SK-N-SH treated with all-trans-retinoic acid at 6 μM for 48 hours (cell line): ENCODE measurements around the gene ELF5.

Experiments used
- ATAC-seq: fragments of 200-7000 bp; cut with Tn5 transposase; 3 replicates; pipeline ENCODE4 v1.9.1; 2020; ENCODE audit warnings: mild to moderate bottlenecking, moderate library complexity
- ARNTL ChIP-seq: fragments of 450-650 bp; formaldehyde crosslinking; IDR thresholded peaks from 2 replicates; pipeline ENCODE4 v1.5.0; 2020; ENCODE audit warnings: low read depth, mild to moderate bottlenecking, moderate library complexity, borderline replicate concordance
- BACH2 ChIP-seq: fragments of 250-450 bp; sonication (Bioruptor Pico); IDR thresholded peaks from 2 replicates; pipeline ENCODE4 v1.9.0; 2021; ENCODE audit warnings: mild to moderate bottlenecking, borderline replicate concordance
- CSDC2 ChIP-seq: fragments of 250-450 bp; sonication (Bioruptor Pico); IDR thresholded peaks from 2 replicates; pipeline ENCODE4 v1.5.0; 2020; ENCODE audit warnings: mild to moderate bottlenecking, moderate library complexity
- CSRNP3 ChIP-seq: fragments of 250-450 bp; sonication (Bioruptor Pico); IDR thresholded peaks from 2 replicates; pipeline ENCODE4 v1.5.1; 2021; ENCODE audit warnings: mild to moderate bottlenecking, moderate library complexity
- ESRRG ChIP-seq: fragments of 250-450 bp; sonication (Bioruptor Pico); IDR thresholded peaks from 2 replicates; pipeline ENCODE4 v1.6.1; 2021; ENCODE audit warnings: mild to moderate bottlenecking
- ISL1 ChIP-seq: fragments of 250-450 bp; sonication (Bioruptor Pico); IDR thresholded peaks from 2 replicates; pipeline ENCODE4 v2.1.2; 2022; ENCODE audit warnings: mild to moderate bottlenecking, moderate library complexity
- OSR1 ChIP-seq: fragments of 250-450 bp; sonication (Bioruptor Pico); IDR thresholded peaks from 2 replicates; pipeline ENCODE4 v1.8.0; 2022; ENCODE audit warnings: moderate library complexity, mild to moderate bottlenecking, inconsistent platforms
- PATZ1 ChIP-seq: fragments of 250-450 bp; sonication (Bioruptor Pico); IDR thresholded peaks from 2 replicates; pipeline ENCODE4 v1.8.0; 2020; ENCODE audit warnings: mild to moderate bottlenecking, moderate library complexity, borderline replicate concordance
- POU6F1 ChIP-seq: fragments of 250-450 bp; sonication (Bioruptor Pico); IDR thresholded peaks from 2 replicates; pipeline ENCODE4 v1.8.0; 2021; ENCODE audit warnings: low read depth, mild to moderate bottlenecking, moderate library complexity, borderline replicate concordance
- PPARA ChIP-seq: fragments of 250-450 bp; sonication (Bioruptor Pico); IDR thresholded peaks from 2 replicates; pipeline ENCODE4 v1.5.0; 2020; ENCODE audit warnings: mild to moderate bottlenecking, borderline replicate concordance
- RARB ChIP-seq: fragments of 250-450 bp; sonication (Bioruptor Pico); IDR thresholded peaks from 2 replicates; pipeline ENCODE4 v1.8.0; 2021; ENCODE audit warnings: mild to moderate bottlenecking, moderate library complexity
- TCF4 ChIP-seq: fragments of 250-450 bp; sonication (Bioruptor Pico); IDR thresholded peaks from 2 replicates; pipeline ENCODE4 v1.8.0; 2021; ENCODE audit warnings: mild to moderate bottlenecking, moderate library complexity, borderline replicate concordance
- TOX ChIP-seq: fragments of 250-450 bp; sonication (Bioruptor Pico); IDR thresholded peaks from 2 replicates; pipeline ENCODE4 v1.8.0; 2021; ENCODE audit warnings: mild to moderate bottlenecking, moderate library complexity, borderline replicate concordance
- TSHZ2 ChIP-seq: fragments of 250-450 bp; sonication (Bioruptor Pico); IDR thresholded peaks from 2 replicates; pipeline ENCODE4 v1.5.0; 2020; ENCODE audit warnings: mild to moderate bottlenecking, moderate library complexity
- ZC3H10 ChIP-seq: fragments of 250-450 bp; sonication (Bioruptor Pico); IDR thresholded peaks from 2 replicates; pipeline ENCODE4 v1.5.1; 2021; ENCODE audit warnings: mild to moderate bottlenecking, moderate library complexity
- ZFP3 ChIP-seq: fragments of 250-450 bp; sonication (Bioruptor Pico); IDR thresholded peaks from 2 replicates; pipeline ENCODE4 v1.5.0; 2020; ENCODE audit warnings: mild to moderate bottlenecking, moderate library complexity
- ZFP30 ChIP-seq: fragments of 450-650 bp; formaldehyde crosslinking; IDR thresholded peaks from 2 replicates; pipeline ENCODE4 v1.5.0; 2022; ENCODE audit warnings: mild to moderate bottlenecking, moderate library complexity
- ZNF565 ChIP-seq: fragments of 450-650 bp; formaldehyde crosslinking; conservative IDR thresholded peaks from 2 replicates; pipeline ENCODE4 v1.5.0; 2020; ENCODE audit warnings: low read depth, mild to moderate bottlenecking, moderate library complexity

ELF5 gene

GRCh38 chr11:34558211-34558610, 44.6 kb upstream of the ELF5 start:
- no peak for TF ChIP-seq CSDC2 (CRISPR knock-in tag)
- TF ChIP-seq ISL1 = no peak
- no peak for TF ChIP-seq ZFP30 (CRISPR knock-in tag)
- no peak for TF ChIP-seq ZFP3
- no peak for TF ChIP-seq ARNTL
- no peak for TF ChIP-seq POU6F1 (CRISPR knock-in tag)
- TF ChIP-seq CSRNP3 = no peak
- no peak for TF ChIP-seq PPARA
- no peak for TF ChIP-seq ZNF565 (CRISPR knock-in tag)
- TF ChIP-seq RARB = no peak
- no peak for TF ChIP-seq TCF4 (CRISPR knock-in tag)
- TF ChIP-seq BACH2 = no peak
- no peak for TF ChIP-seq TOX (CRISPR knock-in tag)
- TF ChIP-seq PATZ1 (CRISPR knock-in tag) = no peak
- no peak for TF ChIP-seq ESRRG
- no peak for ATAC-seq

- ATAC-seq = no peak
Measured at GRCh38 chr11:34552270-34552669, 38.7 kb upstream of the ELF5 start.

More at GRCh38 chr11:34552270-34552669, 38.7 kb upstream of the ELF5 start:
- no peak for TF ChIP-seq ZC3H10 (CRISPR knock-in tag)
- TF ChIP-seq CSDC2 (CRISPR knock-in tag) = no peak
- TF ChIP-seq ISL1 = no peak
- TF ChIP-seq ZNF565 (CRISPR knock-in tag) = no peak
- no peak for TF ChIP-seq ZFP30 (CRISPR knock-in tag)
- TF ChIP-seq PATZ1 (CRISPR knock-in tag) = no peak
- TF ChIP-seq TSHZ2 (CRISPR knock-in tag) = no peak
- TF ChIP-seq CSRNP3 = no peak
- TF ChIP-seq OSR1 (CRISPR knock-in tag) = no peak
- no peak for TF ChIP-seq POU6F1 (CRISPR knock-in tag)
- TF ChIP-seq PPARA = no peak
- TF ChIP-seq ZFP3 = no peak
